Fibroblast of lung (primary cell): Measurements from ENCODE around the gene BACE1. TPM values are rescaled to one million over a fixed set of nuclear protein-coding genes. Genes with fewer than 3 reads are reported as not detected.
"Not testable (repeated sequence)": the region's sequence is repeated elsewhere in the genome, so short reads cannot be mapped to it uniquely, and the experiment has no call there.

Experiments used
- DNase-seq, 2 donors: peaks; one replicate each; pipeline versions ENCODE4 v3.0.0 to v3.0.0-alpha.2; 2010; ENCODE audit warnings: low read depth in 2 of 2
- H2AFZ ChIP-seq: 2 replicates; pipeline ENCODE4 v1.5.1; 2012; ENCODE audit warnings: low read length, control low read depth, inconsistent platforms
- H3K27ac ChIP-seq: 2 replicates; pipeline ENCODE4 v1.5.1; 2011; ENCODE audit warnings: low read length, control low read depth; ENCODE audit not compliant: insufficient read depth
- H3K27me3 ChIP-seq: 2 replicates; pipeline ENCODE4 v1.5.1; 2011; ENCODE audit warnings: mild to moderate bottlenecking, low read length; ENCODE audit not compliant: control insufficient read depth, insufficient read depth
- H3K36me3 ChIP-seq: 2 replicates; pipeline ENCODE4 v1.5.1; 2011; ENCODE audit warnings: low read length; ENCODE audit not compliant: control insufficient read depth, insufficient read depth
- H3K4me1 ChIP-seq: 2 replicates; pipeline ENCODE4 v1.5.1; 2011; ENCODE audit warnings: low read length; ENCODE audit not compliant: control insufficient read depth, insufficient read depth; ENCODE audit errors: extremely low read depth
- H3K4me2 ChIP-seq: 2 replicates; pipeline ENCODE4 v1.5.1; 2011; ENCODE audit warnings: low read length, control low read depth; ENCODE audit not compliant: insufficient read depth; ENCODE audit errors: extremely low read depth
- H3K4me3 ChIP-seq, 4 experiments: fragments of 200-600 bp in 1 of 4; sonication (generic) in 1 of 4; replicated peaks in 1 of 4; 2 replicates each; pipeline ENCODE4 v1.5.1; 2011 to 2016; ENCODE audit warnings: low read length in 4 of 4, low read depth in 3 of 4, mild to moderate bottlenecking in 3 of 4, control low read depth in 2 of 4, inconsistent platforms in 1 of 4, mixed read lengths in 1 of 4; ENCODE audit not compliant: insufficient read depth in 1 of 4; ENCODE audit errors: control extremely low read depth in 1 of 4
- H3K79me2 ChIP-seq: 2 replicates; pipeline ENCODE4 v1.5.1; 2012; ENCODE audit warnings: mild to moderate bottlenecking, low read length, inconsistent platforms; ENCODE audit not compliant: control insufficient read depth, insufficient read depth
- H3K9ac ChIP-seq: 2 replicates; pipeline ENCODE4 v1.5.1; 2011; ENCODE audit warnings: mild to moderate bottlenecking, low read length, control low read depth; ENCODE audit not compliant: insufficient read depth
- H3K9me3 ChIP-seq: 2 replicates; pipeline ENCODE4 v1.5.1; 2012; ENCODE audit warnings: low read depth, low read length; ENCODE audit not compliant: control insufficient read depth, insufficient read depth
- H4K20me1 ChIP-seq: 2 replicates; pipeline ENCODE4 v1.5.1; 2011; ENCODE audit warnings: low read length; ENCODE audit not compliant: control insufficient read depth, insufficient read depth; ENCODE audit errors: extremely low read depth
- CTCF ChIP-seq, 2 donors: IDR thresholded peaks in 1 of 2; conservative IDR thresholded peaks in 1 of 2; 1 replicate in 1 of 2; 2 replicates in 1 of 2; pipeline ENCODE4 v1.5.1; 2011 to 2012; ENCODE audit warnings: low read length in 2 of 2, control low read depth in 1 of 2, inconsistent platforms in 1 of 2, low read depth in 1 of 2, mild to moderate bottlenecking in 1 of 2
- EZH2 ChIP-seq: IDR thresholded peaks from 2 replicates; pipeline ENCODE4 v1.5.1; 2012; ENCODE audit warnings: low read length, control low read depth, mild to moderate bottlenecking; ENCODE audit errors: missing control alignments
- polyA plus RNA-seq, 2 donors: library from polyadenylated mRNA; depleted of rRNA in 1 of 2; stranded (reverse) in 1 of 2; unstranded in 1 of 2; fragments of >200 nt; gene quantifications; 2 replicates each; pipeline ENCODE4 v1.2.1, GENCODE V29; 2011 to 2012; ENCODE audit warnings: missing spikeins in 1 of 2
- total RNA-seq: library from RNA; depleted of rRNA; stranded (reverse); fragments of >200 nt; gene quantifications from 2 replicates; pipeline ENCODE4 v1.2.1, GENCODE V29; 2014

BACE1 gene
- total and polyA plus RNA-seq, 2 donors (not counting 1 experiment from before 2014, with no cell fraction given) = 23.1 to 62.7 TPM

GRCh38 chr11:117332843-117333242, 16.8 kb upstream of the BACE1 start:
- TF ChIP-seq EZH2 (no peak), CTCF (conservative IDR thresholded peaks at IDR 0.05 in 1 of 2, IDR thresholded peaks at IDR 0.05 in 1 of 2; ENCODE audit: low read depth in 1 of 2, low read length in 2 of 2) (no peak)
- Histone ChIP-seq H3K27ac (no peak overlapping the region), H3K27me3 (no peaks in the 10 kb centered on the region), H3K9me3 (no peaks in the 10 kb centered on the region), H3K4me1 (peaks cover 7% of the 10 kb centered on the region), H3K36me3 (peaks cover 7% of the 10 kb centered on the region), H3K4me2 (no peak overlapping the region), H3K79me2 (peaks cover 12% of the 10 kb centered on the region), H4K20me1 (no peaks in the 10 kb centered on the region), H2AFZ (no peak overlapping the region), H3K9ac (no peak overlapping the region), H3K4me3 (no peak overlapping the region)
- DNase-seq = no peak

- peak overlapping the region; percentile 75 for H2AFZ ChIP-seq
- peak overlapping the region; percentile 94 for H3K27ac ChIP-seq
- peaks cover 12% of the 10 kb centered on the region for H3K79me2 ChIP-seq
- no peaks in the 10 kb centered on the region for H4K20me1 ChIP-seq
- no peaks in the 10 kb centered on the region for H3K27me3 ChIP-seq
- H3K36me3 ChIP-seq = peaks cover 1% of the 10 kb centered on the region
- peak overlapping the region; percentile 97 for H3K9ac ChIP-seq
- TF ChIP-seq EZH2 = no peak
- no peak for TF ChIP-seq CTCF (conservative IDR thresholded peaks at IDR 0.05 in 1 of 2, IDR thresholded peaks at IDR 0.05 in 1 of 2; ENCODE audit: low read depth in 1 of 2, low read length in 2 of 2)
- peaks cover 7% of the 10 kb centered on the region for H3K4me1 ChIP-seq
- no peaks in the 10 kb centered on the region for H3K9me3 ChIP-seq
- peak; percentile 54 to 56 for DNase-seq
- peak overlapping the region; percentile 97 for H3K4me2 ChIP-seq
- peak overlapping the region; percentile 70 to 90 (median 84) for H3K4me3 ChIP-seq
These were observed 12.4 kb upstream of the BACE1 start for GRCh38 chr11:117328375-117329010.

GRCh38 chr11:117327567-117328374, 11.7 kb upstream of the BACE1 start, which contains the start of gene CEP164:
CEP164 (plus strand) TSS chr11:117327854; CDS start chr11:117338587, 10,733 bp downstream.
- H4K20me1 ChIP-seq = no peaks in the 10 kb centered on the region
- H3K36me3 ChIP-seq = peaks cover 1% of the 10 kb centered on the region
- peak within 1 kb of the TSS; percentile 70 to 90 (median 84) for H3K4me3 ChIP-seq
- H3K27me3 ChIP-seq = no peaks in the 10 kb centered on the region
- no peaks in the 10 kb centered on the region for H3K9me3 ChIP-seq
- peaks cover 7% of the 10 kb centered on the region for H3K4me1 ChIP-seq
- peak; percentile 97 to 98 for DNase-seq
- H3K27ac ChIP-seq = peak within 1 kb of the TSS; percentile 94
- H2AFZ ChIP-seq = peak within 1 kb of the TSS; percentile 75
- H3K4me2 ChIP-seq = peak within 1 kb of the TSS; percentile 97
- H3K9ac ChIP-seq = peak within 1 kb of the TSS; percentile 97
- H3K79me2 ChIP-seq = peaks cover 12% of the 10 kb centered on the region
- no peak for TF ChIP-seq CTCF (conservative IDR thresholded peaks at IDR 0.05 in 1 of 2, IDR thresholded peaks at IDR 0.05 in 1 of 2; ENCODE audit: low read depth in 1 of 2, low read length in 2 of 2)
- TF ChIP-seq EZH2 = no peak

- not testable (repeated sequence) for H3K36me3 ChIP-seq, H4K20me1 ChIP-seq, H2AFZ ChIP-seq, H3K27me3 ChIP-seq, H3K4me2 ChIP-seq, H3K79me2 ChIP-seq, DNase-seq, H3K9me3 ChIP-seq, H3K4me1 ChIP-seq
- peak overlapping the region; percentile 14 to 90 (median 76) for H3K4me3 ChIP-seq
- H3K9ac ChIP-seq = peak overlapping the region; percentile 97
- H3K27ac ChIP-seq = peak overlapping the region; percentile 94
These were observed 11.2 kb upstream of the BACE1 start for GRCh38 chr11:117327255-117327566.
